Left ventricle myocardium inferior (tissue), 1 donor: ENCODE results near the gene FAM240A. TPM values are rescaled to one million over a fixed set of nuclear protein-coding genes. Genes with fewer than 3 reads are reported as not detected.

Source experiments
- DNase-seq: peaks from one replicate; pipeline ENCODE4 v3.0.0-alpha.2; 2020
- H3K27ac ChIP-seq: fragments of 200-600 bp; replicated peaks from 2 replicates; pipeline ENCODE4 v1.8.0; 2021
- H3K27me3 ChIP-seq: fragments of 200-600 bp; 2 replicates; pipeline ENCODE4 v1.8.0; 2021; ENCODE audit warnings: low read depth
- H3K36me3 ChIP-seq: fragments of 200-600 bp; 2 replicates; pipeline ENCODE4 v1.8.0; 2021
- H3K4me1 ChIP-seq: fragments of 200-600 bp; 2 replicates; pipeline ENCODE4 v1.8.0; 2021
- H3K4me3 ChIP-seq: fragments of 200-600 bp; 2 replicates; pipeline ENCODE4 v1.8.0; 2021; ENCODE audit warnings: mild to moderate bottlenecking, moderate library complexity
- H3K9me3 ChIP-seq: fragments of 200-600 bp; replicated peaks from 2 replicates; pipeline ENCODE4 v1.8.0; 2021
- intact Hi-C: fragments of 100-400 bp; cut with micrococcal nuclease; formaldehyde crosslinking; loops from one replicate; pipeline ENCODE4 v1.11.0; 2022
- total RNA-seq: library from RNA; stranded (reverse); fragmentation: NEBNext Ultra II Directional; extraction: Animal tissue kit (Norgen Biotek cat#: 25700); gene quantifications from one replicate; pipeline ENCODE4 v1.2.1, GENCODE V29; 2021
- TF ChIP-seq, protein P1 (sequence below): fragments of 200-600 bp; IDR thresholded peaks from 2 replicates; pipeline ENCODE4 v1.8.0; 2021; ENCODE audit warnings: antibody characterized with exemption, mild to moderate bottlenecking, borderline replicate concordance
- donor health status: DM: no; HTN: yes; CAD: no; lungs with severe emphysema.

The FAM240A gene
- total RNA-seq, 1 donor from 2014 or later: not detected

DNA sequence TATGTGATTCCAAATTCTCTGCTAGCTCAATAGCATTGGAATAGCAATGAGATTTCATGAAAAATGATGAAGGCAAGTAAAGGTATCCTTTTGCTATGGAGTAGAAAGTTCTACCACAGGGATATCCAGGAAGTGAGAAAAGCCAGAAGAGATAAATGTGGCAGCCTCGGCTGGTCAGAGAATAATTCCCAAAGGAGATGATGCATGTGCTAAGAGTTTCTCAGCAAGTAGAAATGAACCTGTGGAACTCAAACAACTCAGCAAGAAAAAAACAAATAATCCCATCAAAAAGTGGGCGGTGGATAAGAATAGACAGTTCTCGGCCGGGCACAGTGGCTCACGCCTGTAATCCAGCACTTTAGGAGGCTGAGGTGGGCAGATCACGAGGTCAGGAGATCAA is 42.9 kb downstream of the FAM240A start:
- TF ChIP-seq, protein P1, sequence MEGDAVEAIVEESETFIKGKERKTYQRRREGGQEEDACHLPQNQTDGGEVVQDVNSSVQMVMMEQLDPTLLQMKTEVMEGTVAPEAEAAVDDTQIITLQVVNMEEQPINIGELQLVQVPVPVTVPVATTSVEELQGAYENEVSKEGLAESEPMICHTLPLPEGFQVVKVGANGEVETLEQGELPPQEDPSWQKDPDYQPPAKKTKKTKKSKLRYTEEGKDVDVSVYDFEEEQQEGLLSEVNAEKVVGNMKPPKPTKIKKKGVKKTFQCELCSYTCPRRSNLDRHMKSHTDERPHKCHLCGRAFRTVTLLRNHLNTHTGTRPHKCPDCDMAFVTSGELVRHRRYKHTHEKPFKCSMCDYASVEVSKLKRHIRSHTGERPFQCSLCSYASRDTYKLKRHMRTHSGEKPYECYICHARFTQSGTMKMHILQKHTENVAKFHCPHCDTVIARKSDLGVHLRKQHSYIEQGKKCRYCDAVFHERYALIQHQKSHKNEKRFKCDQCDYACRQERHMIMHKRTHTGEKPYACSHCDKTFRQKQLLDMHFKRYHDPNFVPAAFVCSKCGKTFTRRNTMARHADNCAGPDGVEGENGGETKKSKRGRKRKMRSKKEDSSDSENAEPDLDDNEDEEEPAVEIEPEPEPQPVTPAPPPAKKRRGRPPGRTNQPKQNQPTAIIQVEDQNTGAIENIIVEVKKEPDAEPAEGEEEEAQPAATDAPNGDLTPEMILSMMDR: no peak
- Histone ChIP-seq H3K9me3 (peaks cover 10% of the 10 kb centered on the region), H3K36me3 (no peaks in the 10 kb centered on the region), H3K4me1 (peaks cover 6% of the 10 kb centered on the region), H3K27me3 (no peaks in the 10 kb centered on the region), H3K4me3 (no peak overlapping the region), H3K27ac (no peak overlapping the region)
- intact Hi-C loops: no loop called here
- DNase-seq: no peak

DNA sequence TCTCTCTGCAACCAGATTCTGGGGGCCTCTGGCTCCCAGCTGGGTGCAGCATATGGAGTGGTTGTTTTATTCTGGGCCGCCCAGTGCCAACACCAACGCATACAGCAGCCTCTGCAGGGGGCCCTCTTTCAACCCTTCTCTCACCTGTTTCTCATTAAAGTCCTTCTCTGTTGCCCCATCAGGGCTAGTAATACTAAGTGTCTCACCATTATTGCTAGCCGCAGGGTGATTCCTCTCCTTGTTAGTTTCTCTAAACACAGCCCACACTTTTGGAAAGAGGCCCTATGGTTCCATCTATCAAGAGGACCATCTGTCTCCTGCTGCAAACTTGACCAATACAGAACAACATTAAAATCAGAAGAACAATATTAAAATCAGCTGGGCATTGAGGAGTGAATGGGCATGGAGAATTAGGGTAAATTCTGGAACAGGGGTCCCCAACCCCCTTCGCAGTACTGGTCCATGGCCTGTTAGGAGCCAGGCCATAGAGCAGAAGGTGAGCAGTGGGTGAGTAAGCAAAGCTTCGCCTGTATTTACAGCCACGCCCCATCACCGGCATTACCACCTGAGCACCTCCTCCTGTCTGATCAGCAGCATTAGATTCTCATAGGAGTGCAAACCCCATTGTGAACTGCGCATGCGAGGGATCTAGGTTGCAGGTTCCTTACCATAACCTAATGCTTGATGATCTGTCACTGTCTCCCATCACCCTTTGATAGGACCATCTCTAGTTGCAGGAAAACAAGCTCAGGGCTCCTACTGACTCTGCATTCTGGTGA is 44.6 kb downstream of the FAM240A start:
- H3K36me3 ChIP-seq: no peaks in the 10 kb centered on the region
- H3K4me3 ChIP-seq: no peak overlapping the region
- H3K9me3 ChIP-seq: peaks cover 4% of the 10 kb centered on the region
- no peak for DNase-seq
- TF ChIP-seq, protein P1: no peak
- H3K27ac ChIP-seq: no peak overlapping the region
- intact Hi-C loops: no loop called here
- peaks cover 23% of the 10 kb centered on the region for H3K4me1 ChIP-seq
- H3K27me3 ChIP-seq: no peaks in the 10 kb centered on the region

DNA sequence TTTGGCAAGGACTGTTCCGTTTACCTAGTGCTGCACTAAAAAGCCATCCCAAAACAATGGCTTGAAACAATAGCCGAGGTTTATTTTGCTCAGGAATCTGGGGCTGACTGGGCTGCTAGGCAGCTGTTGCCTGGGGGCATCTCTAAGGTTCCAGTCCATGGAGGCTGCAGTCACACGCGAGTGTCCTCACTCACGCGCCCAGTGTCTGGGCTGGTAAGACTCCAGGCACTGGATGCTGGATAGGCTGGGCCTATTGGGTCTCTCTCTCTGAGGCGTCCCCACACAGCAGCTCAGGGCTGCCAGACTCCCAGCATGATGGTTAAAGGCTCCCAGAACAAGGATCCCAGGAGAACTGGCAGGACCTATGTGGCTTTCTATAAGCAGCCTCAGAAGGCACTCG is 47.0 kb downstream of the FAM240A start:
- TF ChIP-seq, protein P1: no peak
- no peak for DNase-seq

DNA sequence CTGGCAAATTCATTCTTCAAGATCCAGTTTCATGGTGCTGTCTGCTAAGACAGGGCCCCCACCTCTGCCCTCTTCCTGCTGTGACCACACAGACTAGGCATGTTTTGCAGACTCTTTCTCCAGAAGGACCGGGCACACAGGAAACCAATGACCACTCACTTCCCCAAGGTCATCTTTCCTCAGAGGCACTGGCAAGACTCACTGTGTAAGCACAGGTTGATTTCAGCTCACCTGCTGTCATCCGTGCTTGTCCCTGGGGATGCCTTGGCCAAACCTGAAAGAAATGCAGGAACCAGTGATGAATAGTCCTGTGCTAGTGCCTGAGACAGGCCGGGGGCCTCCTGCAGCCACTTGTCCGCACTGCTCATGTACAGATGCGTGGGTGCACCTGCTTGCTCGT is 47.7 kb downstream of the FAM240A start:
- intact Hi-C loops: no loop called here
- Histone ChIP-seq H3K9me3 (no peaks in the 10 kb centered on the region), H3K36me3 (no peaks in the 10 kb centered on the region), H3K4me1 (peaks cover 52% of the 10 kb centered on the region), H3K4me3 (no peak overlapping the region), H3K27me3 (no peaks in the 10 kb centered on the region), H3K27ac (peak overlapping the region; percentile 64)
- DNase-seq: no peak
- TF ChIP-seq, protein P1: no peak

More for the DNA sequence above, 47.0 kb downstream of the FAM240A start:
- intact Hi-C loops: no loop called here
- H3K36me3 ChIP-seq: no peaks in the 10 kb centered on the region
- no peaks in the 10 kb centered on the region for H3K27me3 ChIP-seq
- peaks cover 46% of the 10 kb centered on the region for H3K4me1 ChIP-seq
- no peak overlapping the region for H3K4me3 ChIP-seq
- no peaks in the 10 kb centered on the region for H3K9me3 ChIP-seq
- no peak overlapping the region for H3K27ac ChIP-seq

DNA sequence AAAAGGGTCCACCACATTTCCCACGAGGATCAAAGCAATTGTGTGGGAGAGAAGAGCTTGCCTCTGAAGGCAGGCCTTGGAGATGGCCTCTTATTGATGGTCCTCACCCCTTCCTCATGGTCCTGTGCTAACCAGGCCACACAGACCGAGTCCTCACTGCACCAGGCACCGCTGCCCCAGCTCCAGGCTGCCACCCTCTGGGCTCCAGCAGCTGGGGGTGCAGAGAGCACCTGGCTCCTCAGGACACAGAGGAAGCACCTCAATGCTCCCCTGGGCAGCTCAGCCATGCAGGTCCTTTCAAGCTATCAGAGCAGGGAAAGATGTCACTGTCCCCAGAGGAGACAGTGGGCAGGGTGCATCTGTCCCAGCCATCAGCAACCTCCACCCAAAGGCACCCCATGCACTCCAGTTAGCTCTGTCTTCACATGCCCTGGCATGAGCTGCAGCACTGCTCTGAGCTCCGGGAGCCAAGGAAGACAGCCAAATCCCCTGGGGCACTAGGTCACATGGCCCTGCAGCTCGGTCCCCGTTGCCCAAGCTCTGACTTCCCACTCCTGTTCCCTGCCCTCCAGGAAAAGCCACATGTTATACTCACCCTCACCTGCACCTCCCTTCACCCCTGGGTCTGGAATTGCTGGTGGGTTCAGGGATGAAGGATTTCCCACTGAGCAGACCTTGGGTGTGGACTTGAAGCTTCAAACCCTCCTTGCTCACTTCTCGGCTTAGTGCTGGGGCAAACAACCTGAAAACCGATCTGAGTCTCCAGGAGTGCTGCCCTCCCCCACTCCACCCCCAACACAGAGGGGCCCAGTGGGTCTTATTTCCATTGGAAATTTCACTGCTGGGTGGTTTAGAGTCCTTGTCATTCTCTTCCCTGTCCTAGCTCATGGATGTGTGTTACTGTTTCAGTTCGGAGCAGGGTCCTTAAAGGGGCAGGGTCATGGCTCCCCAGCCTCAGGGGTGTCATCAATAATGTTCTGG is 48.5 kb downstream of the FAM240A start:
- Histone ChIP-seq H3K4me3 (no peak overlapping the region), H3K36me3 (no peaks in the 10 kb centered on the region), H3K27ac (peak overlapping the region; percentile 64), H3K27me3 (no peaks in the 10 kb centered on the region), H3K9me3 (no peaks in the 10 kb centered on the region), H3K4me1 (peaks cover 61% of the 10 kb centered on the region)
- DNase-seq: peak; percentile 64
- intact Hi-C loops: no loop called here
- TF ChIP-seq, protein P1: peak; percentile 24
